ENCODE measurements around the gene QKI.

The QKI gene

GRCh38 chr6:163392533-163392932, 22.0 kb upstream of the QKI start:
- DNase-seq, result no peak

GRCh38 chr6:163393923-163394322, 20.6 kb upstream of the QKI start:
- no peak for DNase-seq

GRCh38 chr6:163394659-163395058, 19.9 kb upstream of the QKI start:
- no peak for DNase-seq

GRCh38 chr6:163395122-163395830, 19.2 kb upstream of the QKI start:
- DNase-seq, result no peak

- DNase-seq, result no peak
These were observed 18.7 kb upstream of the QKI start for GRCh38 chr6:163395831-163396185.

GRCh38 chr6:163397326-163397725, 17.2 kb upstream of the QKI start:
- no peak for DNase-seq

- no peak for DNase-seq
These were observed 16.4 kb upstream of the QKI start for GRCh38 chr6:163398115-163398514.

- DNase-seq, result no peak
These were observed 15.7 kb upstream of the QKI start for GRCh38 chr6:163398815-163399214.

GRCh38 chr6:163400509-163400908, 14.0 kb upstream of the QKI start:
- DNase-seq, result no peak

- DNase-seq, result no peak
These were observed 13.3 kb upstream of the QKI start for GRCh38 chr6:163401039-163401885.

GRCh38 chr6:163402616-163403015, 11.9 kb upstream of the QKI start:
- no peak for DNase-seq

- no peak for DNase-seq
These were observed 9.7 kb upstream of the QKI start for GRCh38 chr6:163404825-163405265.

- DNase-seq, result peak; percentile 36
These were observed 8.9 kb upstream of the QKI start for GRCh38 chr6:163405412-163406309.

GRCh38 chr6:163406366-163406765, 8.2 kb upstream of the QKI start:
- no peak for DNase-seq

GRCh38 chr6:163406830-163407229, 7.7 kb upstream of the QKI start:
- no peak for DNase-seq

GRCh38 chr6:163408352-163408991, 6.0 kb upstream of the QKI start:
- no peak for DNase-seq

- DNase-seq, result no peak
These were observed 4.8 kb upstream of the QKI start for GRCh38 chr6:163409712-163410111.

GRCh38 chr6:163412341-163412740, 2.2 kb upstream of the QKI start:
- DNase-seq, result no peak

GRCh38 chr6:163412801-163413344, 1.6 kb upstream of the QKI start:
- DNase-seq, result no peak

- DNase-seq, result peak; percentile 88
These were observed 987 bp upstream of the QKI start for GRCh38 chr6:163413345-163414116.

GRCh38 chr6:163414946-163415619, 565 bp downstream of the QKI start:
- no peak for DNase-seq
